Suprapubic skin (tissue), 3 donors: Measurements from ENCODE around the gene SLC25A22.

Experiments used
- CTCF ChIP-seq, 2 donors: fragments of 200-600 bp in 1 of 2; fragments of 450-650 bp in 1 of 2; sonication (generic) in 1 of 2; IDR thresholded peaks; one replicate each; pipeline ENCODE4 v1.5.1; 2016 to 2019; ENCODE audit warnings: antibody characterized with exemption in 2 of 2, mild to moderate bottlenecking in 1 of 2, moderate library complexity in 1 of 2
- EP300 ChIP-seq: sonication (generic); formaldehyde crosslinking; IDR thresholded peaks from one replicate; pipeline ENCODE4 v1.6.1; 2017; ENCODE audit warnings: antibody characterized with exemption

- TF ChIP-seq EP300 (no peak), CTCF (IDR thresholded peaks at IDR 0.05) (no peak)
These were observed 50.1 kb downstream of the SLC25A22 start for GRCh38 chr11:748007-748359.
